Body of pancreas (tissue), 4 donors: Measurements from ENCODE around the gene PDIA4. TPM values are rescaled to one million over a fixed set of nuclear protein-coding genes. Genes with fewer than 3 reads are reported as not detected.

Experiments
- ATAC-seq: fragments of 150-250 bp; one replicate; pipeline ENCODE4 v1.9.1; 2016
- DNase-seq, 4 donors: peaks; one replicate each; pipeline ENCODE4 v3.0.0-alpha.2; 2019
- H3K27ac ChIP-seq, 4 donors: fragments of 200-600 bp; sonication (generic); 1 replicate in 3 of 4; 2 replicates in 1 of 4; pipeline versions ENCODE4 v1.5.1 to v1.6.1; 2016 to 2019; ENCODE audit warnings: mild to moderate bottlenecking in 1 of 4, mixed read lengths in 1 of 4, moderate library complexity in 1 of 4
- H3K27me3 ChIP-seq, 2 donors: fragments of 200-600 bp; sonication (generic); one replicate each; pipeline ENCODE4 v1.6.0; 2016; ENCODE audit warnings: mild to moderate bottlenecking in 1 of 2
- H3K36me3 ChIP-seq, 2 donors: fragments of 200-600 bp; sonication (generic); replicated peaks in 1 of 2; 2 replicates each; pipeline ENCODE4 v1.5.1; 2016; ENCODE audit warnings: low read depth in 2 of 2; ENCODE audit not compliant: insufficient read depth in 1 of 2
- H3K4me1 ChIP-seq: fragments of 200-600 bp; sonication (generic); one replicate; pipeline ENCODE4 v1.6.0; 2016
- H3K4me3 ChIP-seq, 2 donors: fragments of 200-600 bp; sonication (generic); 1 replicate in 1 of 2; 2 replicates in 1 of 2; pipeline ENCODE4 v1.5.1; 2016 to 2019
- H3K9me3 ChIP-seq, 3 donors: fragments of 200-600 bp; sonication (generic); 1 replicate in 2 of 3; 2 replicates in 1 of 3; pipeline ENCODE4 v1.5.1; 2016
- POLR2A ChIP-seq, 3 donors: fragments of 450-650 bp; IDR thresholded peaks; one replicate each; pipeline ENCODE4 v1.6.1; 2016; ENCODE audit warnings: antibody characterized with exemption in 3 of 3, mild to moderate bottlenecking in 2 of 3
- WGBS, 2 donors: methylation state at CpG; one replicate each; pipeline ENCODE4 v1.1.5; 2017; 5-methylcytosine and 5-hydroxymethylcytosine counted together
- intact Hi-C: fragments of 100-400 bp; cut with DNase I; formaldehyde crosslinking; loops from one replicate; pipeline ENCODE4 v1.15.1; 2023
- total RNA-seq, 2 donors: library from RNA; depleted of rRNA; stranded (reverse); fragments of >200 nt; gene quantifications; one replicate each; pipeline ENCODE4 v1.1.0, GENCODE V29; 2016
- TF ChIP-seq, protein P1 (sequence below), 7 experiments: fragments of 450-650 bp in 4 of 7; fragments of 200-600 bp in 3 of 7; sonication (generic) in 3 of 7; IDR thresholded peaks; one replicate each; pipeline ENCODE4 v1.5.1; 2016 to 2019; ENCODE audit warnings: antibody characterized with exemption in 7 of 7

Gene PDIA4
- total RNA-seq, 2 donors from 2014 or later: 80.4 to 140 TPM

DNA sequence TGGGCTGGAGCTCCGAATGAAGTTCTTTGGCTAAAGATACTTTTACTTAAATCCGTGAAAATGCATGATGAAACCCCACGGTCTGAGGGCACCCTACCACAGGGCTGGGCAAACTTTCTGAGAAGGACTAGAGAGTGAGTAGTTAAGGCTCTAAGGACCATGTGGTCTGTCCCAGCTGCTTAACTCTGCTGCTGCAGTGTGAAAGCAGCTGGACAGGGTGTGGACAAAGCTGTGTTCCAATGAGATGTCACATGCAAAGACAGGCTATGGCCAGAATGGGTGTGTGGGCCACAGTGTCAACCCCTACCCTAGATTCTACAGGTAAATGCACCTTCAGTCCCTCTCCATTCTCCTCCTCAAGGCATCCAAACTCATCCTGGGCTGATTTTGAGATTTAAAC, 18.8 kb downstream of the PDIA4 start:
- intact Hi-C loops: no loop called here
- no peak for ATAC-seq
- peaks cover 34 to 55% of the 10 kb centered on the region in 2 donors for H3K36me3 ChIP-seq

DNA sequence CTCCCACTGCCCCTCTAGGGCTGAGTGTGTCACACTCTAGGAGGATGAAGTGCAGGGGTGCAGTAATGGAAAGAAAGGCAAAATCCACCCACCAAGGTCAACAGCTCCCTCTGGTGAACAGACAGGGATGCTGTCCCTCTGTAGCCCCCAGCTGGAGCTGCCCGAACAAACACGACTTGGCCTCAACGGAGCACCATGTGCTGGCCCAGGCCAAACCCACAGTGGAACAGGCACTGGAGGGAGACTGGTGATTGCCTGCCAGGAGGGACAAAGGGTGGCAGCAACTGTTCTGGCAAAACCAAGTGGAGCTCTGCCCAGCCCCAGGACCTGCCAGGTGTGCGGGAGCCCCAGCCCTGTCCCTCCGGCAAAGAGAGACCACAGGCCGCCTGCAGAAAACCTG, 20.7 kb downstream of the PDIA4 start:
- DNase-seq: no peak
- no peak overlapping the region for H3K4me3 ChIP-seq
- WGBS, 2 donors: 82 to 90% methylated on average over 2 to 6 of the region's 6 CpGs
- TF ChIP-seq, protein P1, sequence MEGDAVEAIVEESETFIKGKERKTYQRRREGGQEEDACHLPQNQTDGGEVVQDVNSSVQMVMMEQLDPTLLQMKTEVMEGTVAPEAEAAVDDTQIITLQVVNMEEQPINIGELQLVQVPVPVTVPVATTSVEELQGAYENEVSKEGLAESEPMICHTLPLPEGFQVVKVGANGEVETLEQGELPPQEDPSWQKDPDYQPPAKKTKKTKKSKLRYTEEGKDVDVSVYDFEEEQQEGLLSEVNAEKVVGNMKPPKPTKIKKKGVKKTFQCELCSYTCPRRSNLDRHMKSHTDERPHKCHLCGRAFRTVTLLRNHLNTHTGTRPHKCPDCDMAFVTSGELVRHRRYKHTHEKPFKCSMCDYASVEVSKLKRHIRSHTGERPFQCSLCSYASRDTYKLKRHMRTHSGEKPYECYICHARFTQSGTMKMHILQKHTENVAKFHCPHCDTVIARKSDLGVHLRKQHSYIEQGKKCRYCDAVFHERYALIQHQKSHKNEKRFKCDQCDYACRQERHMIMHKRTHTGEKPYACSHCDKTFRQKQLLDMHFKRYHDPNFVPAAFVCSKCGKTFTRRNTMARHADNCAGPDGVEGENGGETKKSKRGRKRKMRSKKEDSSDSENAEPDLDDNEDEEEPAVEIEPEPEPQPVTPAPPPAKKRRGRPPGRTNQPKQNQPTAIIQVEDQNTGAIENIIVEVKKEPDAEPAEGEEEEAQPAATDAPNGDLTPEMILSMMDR (IDR thresholded peaks at IDR 0.05): no peak
- no peak for TF ChIP-seq POLR2A (IDR thresholded peaks at IDR 0.05)
- intact Hi-C loops: no loop called here
- H3K4me1 ChIP-seq: no peaks in the 10 kb centered on the region
- H3K36me3 ChIP-seq: peaks cover 26 to 56% of the 10 kb centered on the region in 2 donors
- H3K27ac ChIP-seq: no peak overlapping the region
- no peak for ATAC-seq
- H3K9me3 ChIP-seq: no peaks in the 10 kb centered on the region
- no peaks in the 10 kb centered on the region for H3K27me3 ChIP-seq

More for the DNA sequence above, 18.8 kb downstream of the PDIA4 start:
- DNase-seq: no peak
- TF ChIP-seq POLR2A (IDR thresholded peaks at IDR 0.05): no peak
- TF ChIP-seq, protein P1 (IDR thresholded peaks at IDR 0.05): no peak
- WGBS, 2 donors: 75 to 77% methylated on average over 3 of the region's 3 CpGs
- H3K27me3 ChIP-seq: no peaks in the 10 kb centered on the region
- H3K9me3 ChIP-seq: no peaks in the 10 kb centered on the region
- H3K4me3 ChIP-seq: no peak overlapping the region
- no peak overlapping the region for H3K27ac ChIP-seq
- H3K4me1 ChIP-seq: no peaks in the 10 kb centered on the region

DNA sequence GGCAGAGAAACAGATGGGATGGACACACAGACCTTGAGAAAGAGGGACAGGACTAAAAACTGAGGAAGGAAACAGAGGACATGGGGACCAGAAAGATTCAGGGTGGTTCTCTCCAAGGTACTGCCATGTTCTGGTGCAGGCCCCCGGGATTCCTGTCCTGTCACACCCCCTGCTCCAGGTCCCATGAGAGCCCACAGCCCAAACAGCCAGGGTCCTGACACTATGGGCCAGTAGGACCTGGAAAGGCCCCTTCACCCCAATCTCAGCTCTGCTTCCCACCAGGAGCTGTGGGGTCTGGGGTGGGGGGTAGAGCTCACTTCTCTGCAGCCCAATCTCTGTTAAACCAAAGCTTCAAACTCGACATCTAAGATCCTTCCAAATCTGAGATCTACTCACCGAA, 21.2 kb downstream of the PDIA4 start:
- ATAC-seq (no peak), DNase-seq (no peak)
- intact Hi-C loops: no loop called here
- Histone ChIP-seq H3K4me3 (no peak overlapping the region), H3K27me3 (no peaks in the 10 kb centered on the region), H3K4me1 (no peaks in the 10 kb centered on the region), H3K36me3 (peaks cover 26 to 56% of the 10 kb centered on the region in 2 donors), H3K9me3 (no peaks in the 10 kb centered on the region), H3K27ac (no peak overlapping the region)
- WGBS, 2 donors: 78 to 97% methylated on average over 3 of the region's 3 CpGs
- TF ChIP-seq, protein P1 (IDR thresholded peaks at IDR 0.05): no peak
- TF ChIP-seq POLR2A (IDR thresholded peaks at IDR 0.05): no peak

DNA sequence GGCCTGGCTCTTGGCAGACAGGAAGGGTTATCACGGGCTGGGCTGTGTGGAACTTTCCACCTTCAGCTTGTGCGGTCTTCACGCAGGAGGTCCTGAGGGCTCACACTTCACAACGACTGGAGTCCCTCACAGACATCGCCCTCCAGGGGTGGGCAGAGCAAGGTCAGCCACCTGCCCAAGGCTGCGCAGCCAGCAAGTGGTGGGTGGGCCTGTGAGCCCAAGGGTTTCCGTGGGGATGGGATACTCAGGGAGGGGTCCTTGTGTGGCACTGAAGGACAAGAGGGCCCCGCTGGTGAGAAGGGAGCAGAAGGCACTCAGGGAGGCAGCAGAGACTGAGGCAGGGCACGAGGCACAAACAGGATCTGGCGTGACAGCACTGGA, 22.0 kb downstream of the PDIA4 start:
- H3K36me3 ChIP-seq: peaks cover 19 to 49% of the 10 kb centered on the region in 2 donors
- no peak for ATAC-seq

More for the DNA sequence above, 22.0 kb downstream of the PDIA4 start:
- Histone ChIP-seq H3K27ac (no peak overlapping the region), H3K27me3 (no peaks in the 10 kb centered on the region), H3K9me3 (no peaks in the 10 kb centered on the region), H3K4me1 (no peaks in the 10 kb centered on the region), H3K4me3 (no peak overlapping the region)
- intact Hi-C loops: no loop called here
- no peak for DNase-seq
- TF ChIP-seq, protein P1 (IDR thresholded peaks at IDR 0.05): no peak
- no peak for TF ChIP-seq POLR2A (IDR thresholded peaks at IDR 0.05)
- WGBS, 2 donors: 81 to 84% methylated on average over 5 to 9 of the region's 10 CpGs
